Measurements from ENCODE around the gene MRPS5.
A peak's percentile ranks its signal among the peaks of the same experiment; 100 is the strongest.

The MRPS5 gene

GRCh38 chr2:95058466-95058988 is 63.1 kb downstream of the MRPS5 start:
- no peak overlapping the region for H3K9ac ChIP-seq (ENCODE audit: low read depth, low read length)
- H3K27me3 ChIP-seq (ENCODE audit: control insufficient read depth, insufficient read depth, low read length), result no peaks in the 10 kb centered on the region
- no peaks in the 10 kb centered on the region for H3K36me3 ChIP-seq (ENCODE audit: control insufficient read depth, insufficient read depth, low read length)
- no peaks in the 10 kb centered on the region for H3K9me3 ChIP-seq (ENCODE audit: control insufficient read depth, insufficient read depth, low read length)
- H3K4me3 ChIP-seq (ENCODE audit: low read depth, low read length), result no peak overlapping the region
- no peaks in the 10 kb centered on the region for H3K4me1 ChIP-seq (ENCODE audit: control insufficient read depth, insufficient read depth, low read length)

DNA sequence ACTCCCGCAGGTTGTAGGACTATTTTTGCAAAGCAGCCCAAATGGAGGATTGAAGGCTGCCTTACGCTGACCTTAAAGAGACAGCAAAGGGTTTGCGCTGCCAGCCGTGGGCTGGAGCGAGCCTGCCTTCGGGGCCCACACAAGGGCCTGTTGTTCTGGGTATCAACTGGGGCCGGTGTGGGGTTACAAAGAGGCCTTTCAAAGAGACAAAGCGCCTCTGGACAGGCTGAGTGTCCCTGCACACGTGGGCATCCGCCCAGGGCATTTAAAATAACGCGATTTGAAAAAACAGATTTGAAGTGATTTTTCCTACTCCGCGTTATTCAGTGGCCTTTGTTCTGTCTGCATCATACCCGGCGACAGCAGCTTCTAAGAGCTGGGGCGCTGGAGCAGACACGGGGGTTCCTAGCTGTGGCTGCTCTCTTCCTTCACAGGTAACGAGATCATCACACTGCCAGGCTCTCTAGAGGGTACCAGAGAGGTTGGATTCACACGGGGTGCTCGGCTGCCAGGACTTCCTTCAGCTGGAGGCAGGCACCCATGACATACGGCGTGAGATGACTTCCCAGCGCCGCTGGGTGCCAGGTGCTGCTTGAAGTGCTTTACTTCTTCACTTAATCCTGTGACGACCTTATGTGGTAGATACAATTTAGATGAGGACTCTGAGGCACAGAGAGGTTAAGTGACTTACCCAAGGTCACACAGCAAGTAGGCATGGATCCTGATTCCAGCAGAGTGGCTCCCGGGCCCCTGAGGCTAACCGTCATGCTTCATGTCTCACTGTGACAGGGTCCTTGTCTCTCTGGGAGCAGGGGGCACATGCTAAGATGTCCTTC is 63.9 kb downstream of the MRPS5 start:
- H3K36me3 ChIP-seq (ENCODE audit: control insufficient read depth, insufficient read depth, low read length), result no peaks in the 10 kb centered on the region
- H3K9me3 ChIP-seq (ENCODE audit: control insufficient read depth, insufficient read depth, low read length), result no peaks in the 10 kb centered on the region
- no peak overlapping the region for H3K9ac ChIP-seq (ENCODE audit: low read depth, low read length)
- H3K4me1 ChIP-seq (ENCODE audit: control insufficient read depth, insufficient read depth, low read length), result no peaks in the 10 kb centered on the region
- H3K4me3 ChIP-seq (ENCODE audit: low read depth, low read length), result no peak overlapping the region
- H3K27me3 ChIP-seq (ENCODE audit: control insufficient read depth, insufficient read depth, low read length), result no peaks in the 10 kb centered on the region

GRCh38 chr2:95056461-95057459 is 64.8 kb downstream of the MRPS5 start:
- no peaks in the 10 kb centered on the region for H3K36me3 ChIP-seq (ENCODE audit: control insufficient read depth, insufficient read depth, low read length)
- H3K27me3 ChIP-seq (ENCODE audit: control insufficient read depth, insufficient read depth, low read length), result no peaks in the 10 kb centered on the region
- H3K9me3 ChIP-seq (ENCODE audit: control insufficient read depth, insufficient read depth, low read length), result no peaks in the 10 kb centered on the region
- H3K4me1 ChIP-seq (ENCODE audit: control insufficient read depth, insufficient read depth, low read length), result no peaks in the 10 kb centered on the region
- H3K4me3 ChIP-seq (ENCODE audit: low read depth, low read length), result no peak overlapping the region
- H3K9ac ChIP-seq (ENCODE audit: low read depth, low read length), result no peak overlapping the region

GRCh38 chr2:95056044-95056443 is 65.6 kb downstream of the MRPS5 start:
- Histone ChIP-seq H3K4me3 (ENCODE audit: low read depth, low read length) (no peak overlapping the region), H3K36me3 (ENCODE audit: control insufficient read depth, insufficient read depth, low read length) (no peaks in the 10 kb centered on the region), H3K9me3 (ENCODE audit: control insufficient read depth, insufficient read depth, low read length) (no peaks in the 10 kb centered on the region), H3K27me3 (ENCODE audit: control insufficient read depth, insufficient read depth, low read length) (no peaks in the 10 kb centered on the region), H3K9ac (ENCODE audit: low read depth, low read length) (no peak overlapping the region), H3K4me1 (ENCODE audit: control insufficient read depth, insufficient read depth, low read length) (no peaks in the 10 kb centered on the region)

- Histone ChIP-seq H3K4me1 (ENCODE audit: control insufficient read depth, insufficient read depth, low read length) (no peaks in the 10 kb centered on the region), H3K9me3 (ENCODE audit: control insufficient read depth, insufficient read depth, low read length) (no peaks in the 10 kb centered on the region), H3K9ac (ENCODE audit: low read depth, low read length) (no peak overlapping the region), H3K27me3 (ENCODE audit: control insufficient read depth, insufficient read depth, low read length) (no peaks in the 10 kb centered on the region), H3K4me3 (ENCODE audit: low read depth, low read length) (no peak overlapping the region), H3K36me3 (ENCODE audit: control insufficient read depth, insufficient read depth, low read length) (no peaks in the 10 kb centered on the region)
Observed at GRCh38 chr2:95055262-95055661, 66.3 kb downstream of the MRPS5 start.

DNA sequence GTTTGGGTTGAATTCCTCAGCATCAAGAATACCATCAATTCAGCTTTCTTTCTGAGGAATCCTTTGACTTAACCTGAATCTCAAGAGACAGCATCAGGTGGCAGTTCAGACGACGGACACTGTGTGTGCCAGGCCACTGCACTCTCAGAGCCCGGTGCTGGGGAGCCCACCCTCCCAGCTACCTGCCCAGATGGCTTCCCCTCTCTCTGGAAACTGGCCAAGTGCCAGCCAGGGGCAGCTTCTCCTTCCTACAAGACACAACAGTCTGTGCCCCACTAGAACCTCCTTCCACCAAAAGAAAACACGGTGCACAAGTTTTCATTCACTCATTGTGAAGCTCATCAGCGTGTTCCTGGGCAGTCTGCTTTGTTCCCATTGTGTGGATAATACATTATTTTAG is 67.6 kb downstream of the MRPS5 start:
- Histone ChIP-seq H3K4me1 (ENCODE audit: control insufficient read depth, insufficient read depth, low read length) (no peaks in the 10 kb centered on the region), H3K4me3 (ENCODE audit: low read depth, low read length) (no peak overlapping the region), H3K9ac (ENCODE audit: low read depth, low read length) (no peak overlapping the region), H3K36me3 (ENCODE audit: control insufficient read depth, insufficient read depth, low read length) (no peaks in the 10 kb centered on the region), H3K27me3 (ENCODE audit: control insufficient read depth, insufficient read depth, low read length) (no peaks in the 10 kb centered on the region), H3K9me3 (ENCODE audit: control insufficient read depth, insufficient read depth, low read length) (no peaks in the 10 kb centered on the region)

DNA sequence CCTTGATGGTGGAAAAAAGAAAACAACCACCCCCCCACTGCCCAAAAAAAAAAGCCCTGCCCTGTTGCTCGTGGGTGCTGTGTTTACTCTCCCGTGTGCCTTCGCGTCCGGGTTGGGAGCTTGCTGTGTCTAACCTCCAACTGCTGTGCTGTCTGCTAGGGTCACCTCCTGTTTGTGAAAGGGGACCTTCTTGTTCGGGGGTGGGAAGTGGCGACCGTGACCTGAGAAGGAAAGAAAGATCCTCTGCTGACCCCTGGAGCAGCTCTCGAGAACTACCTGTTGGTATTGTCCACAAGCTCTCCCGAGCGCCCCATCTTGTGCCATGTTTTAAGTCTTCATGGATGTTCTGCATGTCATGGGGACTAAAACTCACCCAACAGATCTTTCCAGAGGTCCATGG is 68.1 kb downstream of the MRPS5 start:
- Histone ChIP-seq H3K36me3 (ENCODE audit: control insufficient read depth, insufficient read depth, low read length) (no peaks in the 10 kb centered on the region), H3K9me3 (ENCODE audit: control insufficient read depth, insufficient read depth, low read length) (no peaks in the 10 kb centered on the region), H3K9ac (ENCODE audit: low read depth, low read length) (no peak overlapping the region), H3K4me3 (ENCODE audit: low read depth, low read length) (peak overlapping the region; percentile 4), H3K27me3 (ENCODE audit: control insufficient read depth, insufficient read depth, low read length) (no peaks in the 10 kb centered on the region), H3K4me1 (ENCODE audit: control insufficient read depth, insufficient read depth, low read length) (no peaks in the 10 kb centered on the region)

DNA sequence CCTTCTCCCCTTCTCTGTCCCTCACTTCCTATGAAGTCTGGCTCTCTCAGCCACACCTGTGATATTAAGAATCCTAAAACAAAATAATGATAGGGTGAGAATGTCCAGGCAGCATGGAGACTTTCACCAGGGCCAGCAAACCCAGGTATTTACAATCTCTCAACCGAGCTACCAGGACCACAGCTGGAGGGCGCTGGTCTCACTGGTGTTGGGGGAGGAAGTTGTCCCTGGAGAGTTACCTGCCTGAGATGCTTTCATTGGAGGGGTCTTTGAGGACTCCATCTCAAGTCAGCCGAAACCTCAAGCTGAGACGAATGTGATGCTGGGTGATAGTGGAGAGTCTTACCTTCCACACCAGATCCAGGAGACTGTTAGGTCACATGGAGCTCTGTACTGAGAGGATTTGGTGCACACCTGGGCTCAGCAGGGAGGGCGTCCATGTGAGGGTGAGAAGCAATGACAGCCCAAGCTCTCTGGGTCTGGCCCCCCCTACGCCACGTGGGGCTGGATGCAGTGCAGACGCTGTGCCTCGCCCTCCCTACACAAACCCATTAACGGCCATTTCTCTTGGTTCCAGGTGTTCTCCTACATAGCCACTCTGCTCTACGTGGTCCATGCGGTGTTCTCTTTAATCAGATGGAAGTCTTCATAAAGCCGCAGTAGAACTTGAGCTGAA is 68.7 kb downstream of the MRPS5 start:
- H3K36me3 ChIP-seq (ENCODE audit: control insufficient read depth, insufficient read depth, low read length), result no peaks in the 10 kb centered on the region
- no peak overlapping the region for H3K9ac ChIP-seq (ENCODE audit: low read depth, low read length)
- H3K4me1 ChIP-seq (ENCODE audit: control insufficient read depth, insufficient read depth, low read length), result no peaks in the 10 kb centered on the region
- no peaks in the 10 kb centered on the region for H3K9me3 ChIP-seq (ENCODE audit: control insufficient read depth, insufficient read depth, low read length)
- H3K27me3 ChIP-seq (ENCODE audit: control insufficient read depth, insufficient read depth, low read length), result no peaks in the 10 kb centered on the region
- H3K4me3 ChIP-seq (ENCODE audit: low read depth, low read length), result no peak overlapping the region

DNA sequence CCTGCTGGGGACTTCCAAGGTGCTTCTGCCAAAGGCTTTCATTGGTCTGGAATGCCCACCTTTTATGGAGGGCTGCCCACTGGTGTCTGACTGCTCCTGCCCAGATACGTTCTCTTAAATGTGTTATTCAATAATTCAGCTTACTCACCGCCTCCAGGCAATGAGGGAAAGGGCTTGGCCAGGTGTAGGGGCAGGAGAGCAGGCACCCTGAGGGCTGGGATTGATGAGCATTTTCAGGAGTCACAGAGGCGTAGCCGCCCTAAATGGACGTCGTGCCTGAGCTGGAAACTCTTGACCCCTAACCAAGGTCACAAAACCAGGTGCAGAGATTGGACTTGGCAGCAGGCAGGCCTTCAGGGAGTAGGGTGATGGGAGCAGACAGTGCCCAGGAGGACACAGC is 69.3 kb downstream of the MRPS5 start:
- no peaks in the 10 kb centered on the region for H3K4me1 ChIP-seq (ENCODE audit: control insufficient read depth, insufficient read depth, low read length)
- H3K36me3 ChIP-seq (ENCODE audit: control insufficient read depth, insufficient read depth, low read length), result no peaks in the 10 kb centered on the region
- H3K27me3 ChIP-seq (ENCODE audit: control insufficient read depth, insufficient read depth, low read length), result no peaks in the 10 kb centered on the region
- no peak overlapping the region for H3K4me3 ChIP-seq (ENCODE audit: low read depth, low read length)
- H3K9me3 ChIP-seq (ENCODE audit: control insufficient read depth, insufficient read depth, low read length), result no peaks in the 10 kb centered on the region
- no peak overlapping the region for H3K9ac ChIP-seq (ENCODE audit: low read depth, low read length)

GRCh38 chr2:95051626-95052025 is 70.0 kb downstream of the MRPS5 start:
- Histone ChIP-seq H3K36me3 (ENCODE audit: control insufficient read depth, insufficient read depth, low read length) (no peaks in the 10 kb centered on the region), H3K4me3 (ENCODE audit: low read depth, low read length) (no peak overlapping the region), H3K9me3 (ENCODE audit: control insufficient read depth, insufficient read depth, low read length) (no peaks in the 10 kb centered on the region), H3K4me1 (ENCODE audit: control insufficient read depth, insufficient read depth, low read length) (no peaks in the 10 kb centered on the region), H3K9ac (ENCODE audit: low read depth, low read length) (no peak overlapping the region), H3K27me3 (ENCODE audit: control insufficient read depth, insufficient read depth, low read length) (no peaks in the 10 kb centered on the region)
